NCI-H1417 (cell line): Measurements from ENCODE around the gene UROC1.

Source experiments
- DNase-seq, 3 experiments: peaks; one replicate each; lab custom pipeline; 2025; lab: John Stamatoyannopoulos, UW

Gene UROC1

GRCh38 chr3:126516152-126516935, 1.2 kb downstream of the UROC1 start:
- DNase-seq: no peak

DNA sequence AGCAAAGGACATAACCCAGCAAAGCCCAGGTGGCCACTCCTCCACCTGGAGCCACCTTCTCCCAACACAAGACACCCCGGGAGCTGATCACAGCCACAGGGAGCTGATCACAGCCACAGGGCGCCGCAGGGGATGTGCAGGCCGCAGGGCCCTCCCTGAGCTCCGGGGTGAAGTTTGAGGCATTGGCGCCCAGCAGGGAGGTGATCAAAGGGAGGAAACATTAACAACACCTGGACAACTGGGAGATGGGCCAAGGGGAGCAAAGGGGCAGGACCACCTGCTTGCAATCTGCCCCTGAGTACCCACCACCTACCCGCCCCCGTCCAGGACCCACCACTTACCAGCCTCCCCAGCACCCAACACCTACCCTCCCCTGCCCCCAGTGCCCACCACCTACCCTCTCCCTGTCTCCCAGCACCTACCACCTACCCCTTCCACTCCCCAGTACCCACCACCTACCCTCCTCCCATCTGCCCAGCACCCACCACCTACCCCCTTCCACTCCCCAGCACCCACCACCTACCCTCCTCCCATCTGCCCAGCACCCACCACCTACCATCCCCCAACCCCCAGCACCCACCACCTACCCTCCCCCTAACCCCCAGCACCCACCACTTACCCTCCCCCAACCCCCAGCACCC, 2.4 kb downstream of the UROC1 start:
- peak in 2 of 3 experiments; percentile 30 to 56 for DNase-seq

- DNase-seq: no peak
Observed at GRCh38 chr3:126514161-126514560, 3.4 kb downstream of the UROC1 start.

- DNase-seq: no peak
Observed at GRCh38 chr3:126512916-126513650, 4.5 kb downstream of the UROC1 start.

DNA sequence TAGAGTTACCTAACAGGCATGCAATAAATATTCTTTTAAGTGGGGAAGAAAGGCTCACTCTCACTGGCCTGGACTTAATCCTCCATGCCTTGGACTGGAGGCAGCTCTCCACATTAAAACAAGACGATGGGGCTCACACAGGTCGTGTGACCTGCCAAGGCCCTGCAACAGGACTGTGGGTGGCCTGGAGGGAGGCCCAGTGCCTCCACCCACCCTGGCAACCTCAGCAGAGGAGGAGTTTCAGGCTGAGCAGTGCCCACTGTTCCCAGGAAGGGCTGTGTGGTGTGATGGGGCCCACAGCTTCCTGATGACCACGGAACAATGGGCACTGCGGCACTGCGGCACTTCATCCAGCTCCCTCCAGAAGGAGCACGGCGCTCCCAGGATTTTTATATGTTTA, 5.5 kb downstream of the UROC1 start:
- DNase-seq: no peak

DNA sequence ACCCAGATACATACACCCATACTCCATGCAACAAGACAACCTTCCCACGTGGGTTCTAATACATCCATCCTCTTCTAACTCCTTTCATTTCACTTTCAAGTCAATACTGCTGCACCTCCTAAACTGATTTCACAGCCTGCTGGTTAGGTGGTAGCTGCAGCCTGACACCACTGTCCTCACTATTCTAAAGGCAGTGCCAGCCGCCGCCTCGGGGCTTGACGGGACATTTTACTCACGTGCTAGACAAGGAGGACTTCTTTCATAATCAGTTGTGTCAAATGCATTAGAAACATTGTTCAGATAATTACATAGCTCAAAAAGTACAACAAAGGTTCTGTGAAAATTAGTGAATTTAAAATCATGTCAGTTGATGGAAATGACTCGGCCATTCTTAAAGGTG, 6.3 kb downstream of the UROC1 start:
- DNase-seq: peak in 1 of 3 experiments; percentile 6

DNA sequence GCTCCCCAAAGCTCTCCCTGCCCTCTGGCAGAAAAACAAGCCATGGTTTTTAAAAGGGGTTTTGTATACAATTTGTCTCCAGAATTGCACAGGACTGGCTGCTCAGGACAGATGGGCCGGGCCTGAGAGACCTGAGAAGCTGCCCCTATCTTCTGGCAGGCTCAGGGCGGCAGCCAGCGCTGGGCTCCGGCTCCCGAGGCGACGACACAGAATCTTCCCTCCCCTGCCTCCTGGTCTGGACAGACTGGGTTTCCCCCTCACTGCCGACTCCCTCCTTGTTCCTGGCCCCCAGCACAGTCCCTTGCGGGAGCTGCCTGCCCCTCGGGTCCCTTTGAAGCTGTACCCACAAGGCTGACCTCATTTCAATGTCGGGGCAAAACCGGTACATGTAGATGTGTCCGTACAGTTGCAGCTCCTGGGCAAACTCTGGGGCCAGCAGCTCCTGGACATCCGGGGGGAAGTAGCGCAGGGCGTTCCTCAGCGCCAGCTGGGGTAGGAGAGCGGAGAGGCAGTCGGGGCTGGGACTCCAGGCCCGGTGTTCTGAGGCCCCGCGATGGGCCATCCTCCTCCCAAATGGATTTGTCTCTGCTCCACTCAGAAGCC, 7.2 kb downstream of the UROC1 start:
- DNase-seq: no peak

- DNase-seq: no peak
Observed at GRCh38 chr3:126509597-126510307, 7.8 kb downstream of the UROC1 start.

DNA sequence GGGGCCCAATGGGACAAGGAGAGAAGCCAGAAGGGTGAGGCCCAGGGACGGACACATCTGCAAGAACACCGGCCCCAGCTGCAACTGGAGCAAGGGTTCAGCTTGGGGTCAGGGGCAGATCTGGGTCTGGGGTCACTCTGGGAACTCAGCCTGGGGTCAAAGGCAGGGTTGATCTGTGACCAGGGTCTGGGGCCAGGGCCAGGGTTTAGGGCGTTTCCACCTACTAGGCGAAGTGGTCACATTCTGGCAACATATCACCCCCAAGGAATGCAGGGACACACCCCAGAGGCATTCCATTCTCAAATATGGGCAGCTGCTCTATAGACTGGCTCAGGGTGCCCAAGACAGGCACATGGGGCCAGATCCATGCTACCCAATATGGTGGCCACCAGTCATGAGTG, 9.0 kb downstream of the UROC1 start:
- DNase-seq: no peak

DNA sequence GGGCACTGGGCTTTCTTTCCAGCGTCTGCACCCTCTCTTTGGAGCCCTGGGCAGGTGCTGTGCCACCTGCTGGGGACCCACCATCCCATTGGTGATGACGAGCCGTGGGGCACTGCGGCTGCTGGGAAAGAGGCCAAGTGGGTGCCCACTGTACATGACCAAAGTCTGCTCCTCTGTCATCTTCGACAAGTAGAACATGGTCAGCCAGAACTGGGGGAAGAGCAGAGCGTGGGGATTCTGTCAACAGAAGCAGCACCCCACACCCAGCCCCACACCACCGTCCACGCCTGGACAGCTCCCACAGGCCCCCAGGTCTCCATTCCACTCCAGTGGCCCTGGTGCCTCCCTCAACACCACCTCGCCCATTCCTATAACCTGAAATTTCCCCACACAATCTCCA, 9.7 kb downstream of the UROC1 start:
- no peak for DNase-seq

GRCh38 chr3:126503701-126504100, 13.9 kb downstream of the UROC1 start:
- no peak for DNase-seq

DNA sequence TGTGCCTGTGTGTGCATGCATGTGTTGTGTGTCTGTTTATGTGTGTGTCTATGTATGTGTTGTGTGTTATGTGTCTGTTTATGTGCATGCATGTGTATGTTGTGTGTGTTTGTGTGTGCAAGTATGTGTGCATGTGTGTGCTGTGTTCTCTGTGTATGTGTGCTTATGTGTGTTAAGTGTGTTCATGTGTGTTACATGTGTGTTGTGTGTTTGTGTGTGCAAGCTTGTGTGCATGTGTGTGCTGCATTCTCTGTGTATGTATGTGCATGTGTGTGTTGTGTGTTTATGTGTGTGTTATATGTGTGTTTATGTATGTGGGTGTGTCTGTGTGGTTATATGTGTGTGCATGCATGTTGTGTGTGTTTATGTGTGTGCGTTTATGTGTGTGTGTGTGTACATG, 14.9 kb downstream of the UROC1 start:
- DNase-seq: no peak

GRCh38 chr3:126501736-126502135, 15.8 kb downstream of the UROC1 start:
- DNase-seq: no peak

DNA sequence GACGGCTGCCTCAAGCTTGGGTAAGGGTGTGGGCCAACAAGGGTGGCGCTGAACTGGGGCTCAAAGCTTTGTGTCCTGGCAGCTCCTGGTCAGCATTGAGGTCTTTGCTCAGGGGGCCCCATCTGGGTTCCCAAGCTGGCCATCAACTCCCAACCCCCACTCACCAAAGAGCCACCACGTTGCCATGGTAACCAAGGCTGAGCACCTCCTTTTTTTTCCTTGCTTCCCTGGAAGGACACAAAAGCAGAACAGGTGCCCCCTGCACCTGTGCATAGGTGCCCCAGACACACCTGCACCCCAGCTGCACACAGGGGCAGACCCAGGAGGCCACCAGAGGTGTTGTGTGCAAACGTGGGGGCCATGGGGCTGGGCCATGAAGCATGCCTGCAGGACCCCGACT, 16.5 kb downstream of the UROC1 start:
- DNase-seq: peak in 1 of 3 experiments; percentile 7

GRCh38 chr3:126500016-126500415, 17.6 kb downstream of the UROC1 start:
- no peak for DNase-seq

DNA sequence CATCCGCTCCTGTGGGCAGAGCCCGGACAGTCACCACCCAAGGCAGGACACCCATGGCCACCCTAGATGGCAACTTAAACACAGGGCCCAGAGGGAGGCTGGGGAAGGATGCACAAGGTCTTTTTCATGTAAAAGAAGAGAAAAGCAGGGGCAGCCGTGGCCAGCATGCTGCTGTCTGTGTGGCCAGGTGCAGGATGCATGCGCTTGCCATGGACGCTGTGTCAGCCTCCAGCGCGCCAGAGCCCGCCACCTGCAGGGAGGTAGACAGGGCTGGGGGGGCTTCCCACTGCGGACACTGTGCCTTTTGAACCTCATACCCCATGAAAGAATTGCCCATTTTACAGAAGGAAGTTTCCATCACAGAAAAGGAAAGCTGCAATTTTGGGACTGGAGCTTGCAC, 18.2 kb downstream of the UROC1 start:
- DNase-seq: no peak

GRCh38 chr3:126498929-126499328, 18.6 kb downstream of the UROC1 start:
- peak in 1 of 3 experiments; percentile 15 for DNase-seq

- DNase-seq: no peak
Observed at GRCh38 chr3:126498461-126498860, 19.1 kb downstream of the UROC1 start.

DNA sequence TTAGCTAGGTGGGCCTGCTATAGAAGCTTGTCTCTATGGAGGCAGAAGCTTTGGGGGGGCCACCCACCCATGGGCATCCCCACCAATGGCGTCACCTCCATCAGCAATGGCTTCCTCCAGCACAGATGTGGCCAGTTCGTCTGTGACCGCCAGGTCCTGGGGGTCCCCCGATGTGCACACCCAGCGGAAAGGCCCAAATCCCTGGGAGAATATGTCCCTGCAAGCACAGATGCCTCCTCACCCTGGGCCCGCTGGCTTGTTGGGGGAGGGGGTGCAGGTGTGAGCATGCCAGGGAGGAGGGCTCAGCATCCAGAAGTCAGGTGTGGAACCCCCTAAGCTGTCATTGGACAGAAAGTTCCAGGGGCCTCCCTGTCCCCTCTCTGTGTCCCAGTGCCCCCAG, 19.6 kb downstream of the UROC1 start:
- no peak for DNase-seq

DNA sequence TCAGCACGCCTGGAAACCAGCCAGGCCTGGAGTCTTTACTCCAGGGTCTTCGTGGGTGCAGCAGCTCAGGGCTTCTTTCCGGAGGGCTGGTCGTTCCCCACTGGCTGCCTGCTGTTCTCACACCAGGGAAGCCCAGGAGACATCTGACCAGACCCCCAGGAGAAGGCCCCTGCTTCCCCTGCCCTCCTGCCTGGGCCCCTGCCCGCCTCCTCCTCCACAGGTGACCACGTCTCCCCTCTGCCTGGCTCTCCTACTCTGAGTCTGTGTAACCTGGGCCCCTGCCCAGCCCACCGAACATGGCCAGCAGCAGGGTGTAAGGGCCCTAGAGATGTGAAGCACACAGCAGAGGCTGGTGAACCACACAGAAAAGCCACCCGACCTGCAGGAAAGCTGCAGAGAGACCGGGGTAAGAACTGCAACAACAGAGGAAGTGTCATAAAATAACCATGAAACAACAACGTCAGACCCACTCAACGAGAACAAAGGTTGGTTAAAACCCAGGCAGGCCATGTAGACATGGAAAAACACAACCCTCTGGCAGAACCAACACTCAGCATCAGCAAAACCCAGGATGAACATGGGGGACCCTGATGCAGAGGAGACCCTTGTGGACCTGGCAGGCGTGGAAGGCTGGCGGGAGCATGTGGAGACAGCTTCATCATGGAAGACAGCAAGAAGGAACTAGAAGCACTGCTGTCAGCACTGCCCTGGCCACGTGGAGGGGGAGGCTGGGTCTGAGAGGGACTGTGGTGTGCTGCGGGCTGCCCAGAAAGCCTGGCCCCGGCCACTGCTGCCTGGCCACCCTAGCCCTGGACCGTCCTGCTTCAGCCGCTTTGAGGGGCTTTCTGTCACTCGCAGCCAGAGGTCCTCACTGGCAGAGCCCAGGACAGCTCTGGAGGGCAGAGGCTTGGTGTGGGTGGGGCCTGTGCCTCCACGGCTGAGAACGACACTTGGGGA, 20.4 kb downstream of the UROC1 start:
- DNase-seq: no peak

DNA sequence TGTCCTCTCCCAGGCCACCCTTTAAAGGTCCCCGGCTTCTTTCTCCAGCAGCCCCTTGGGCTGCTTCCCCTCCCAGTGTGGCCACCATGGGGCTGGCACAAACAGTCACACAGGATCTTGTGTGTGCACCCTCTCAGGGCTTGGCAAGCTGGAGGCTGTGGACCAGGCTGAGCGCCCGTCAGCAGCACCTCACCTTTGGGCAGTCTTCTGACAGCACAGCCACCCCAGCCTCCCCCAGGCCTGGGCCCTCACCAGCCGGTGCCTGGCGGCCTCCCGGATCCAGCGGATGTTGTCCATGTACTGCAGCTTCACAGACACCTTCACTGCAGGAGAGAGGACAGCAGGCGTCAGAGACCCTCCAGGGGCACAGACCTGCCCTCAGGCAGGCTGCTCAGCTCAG, 21.8 kb downstream of the UROC1 start:
- DNase-seq: no peak
